Adipocyte (in vitro differentiated cells): Measurements from ENCODE around the gene SH3TC1.

ENCODE experiments used
- DNase-seq: peaks from one replicate; pipeline ENCODE4 v3.0.0-alpha.2; 2015; ENCODE audit warnings: low read depth
- H3K27me3 ChIP-seq: replicated peaks from 2 replicates; pipeline ENCODE4 v1.7.0; 2013; ENCODE audit warnings: mild to moderate bottlenecking, low read length, moderate library complexity; ENCODE audit not compliant: control insufficient read depth, insufficient read depth
- H3K36me3 ChIP-seq: 2 replicates; pipeline ENCODE4 v1.7.0; 2013; ENCODE audit warnings: low read length, mild to moderate bottlenecking, moderate library complexity; ENCODE audit not compliant: control insufficient read depth, insufficient read depth, severe bottlenecking
- H3K4me1 ChIP-seq: 2 replicates; pipeline ENCODE4 v1.7.0; 2013; ENCODE audit warnings: mild to moderate bottlenecking, low read length, moderate library complexity; ENCODE audit not compliant: control insufficient read depth, insufficient read depth
- H3K4me3 ChIP-seq: 2 replicates; pipeline ENCODE4 v1.7.0; 2013; ENCODE audit warnings: mild to moderate bottlenecking, low read length, moderate library complexity
- H3K9ac ChIP-seq: 2 replicates; pipeline ENCODE4 v1.7.0; 2013; ENCODE audit warnings: mild to moderate bottlenecking, low read length, moderate library complexity
- H3K9me3 ChIP-seq: 2 replicates; pipeline ENCODE4 v1.7.0; 2013; ENCODE audit warnings: mild to moderate bottlenecking, low read length, moderate library complexity; ENCODE audit not compliant: control insufficient read depth

The SH3TC1 gene

GRCh38 chr4:8242782-8243560, 43.9 kb downstream of the SH3TC1 start:
- Histone ChIP-seq H3K4me1 (peaks cover 30% of the 10 kb centered on the region), H3K36me3 (no peaks in the 10 kb centered on the region), H3K9me3 (no peaks in the 10 kb centered on the region), H3K9ac (peak overlapping the region; percentile 53), H3K27me3 (no peaks in the 10 kb centered on the region), H3K4me3 (no peak overlapping the region)
- DNase-seq, result no peak

DNA sequence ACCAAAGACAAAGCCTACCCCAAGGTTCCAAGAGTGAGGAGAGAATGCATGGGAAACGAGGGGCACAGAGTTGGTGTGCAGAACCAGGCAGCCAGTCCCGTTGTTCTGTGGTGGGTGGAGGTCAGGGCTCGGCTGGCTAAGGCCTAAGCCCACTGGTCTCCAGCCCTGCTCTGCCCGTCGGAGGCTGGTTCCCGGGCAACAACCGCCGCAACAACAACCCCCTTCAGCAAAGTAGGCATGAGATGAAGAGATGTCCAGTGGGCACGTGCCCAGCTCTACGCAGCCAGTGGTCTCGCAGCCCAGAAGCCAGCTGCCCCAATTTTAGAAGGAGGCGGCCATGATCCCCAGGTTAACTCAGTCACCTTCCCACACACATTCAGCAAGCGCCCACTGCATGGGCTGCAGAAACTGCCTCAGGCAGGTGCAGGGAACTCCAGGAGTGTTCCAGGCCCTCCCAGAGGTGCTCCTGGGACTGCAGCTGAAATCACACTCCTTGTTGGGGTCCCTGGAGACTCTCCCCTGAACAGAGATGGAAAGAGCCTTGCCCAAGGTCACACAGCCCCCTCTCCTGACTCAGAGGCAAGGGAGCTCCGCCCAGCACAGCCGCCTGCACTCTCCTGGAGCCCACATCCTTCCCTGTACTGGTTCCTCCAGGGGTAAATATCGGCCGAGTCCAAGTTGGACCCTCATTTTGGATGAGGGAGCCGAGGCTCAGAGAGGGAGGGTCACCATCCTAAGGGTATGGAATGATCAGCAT, 45.1 kb downstream of the SH3TC1 start:
- DNase-seq, result no peak

GRCh38 chr4:8244931-8245460, 45.9 kb downstream of the SH3TC1 start:
- DNase-seq, result no peak
- Histone ChIP-seq H3K36me3 (no peaks in the 10 kb centered on the region), H3K9ac (no peak overlapping the region), H3K4me1 (peaks cover 35% of the 10 kb centered on the region), H3K4me3 (no peak overlapping the region), H3K9me3 (no peaks in the 10 kb centered on the region), H3K27me3 (no peaks in the 10 kb centered on the region)

More for the DNA sequence above, 45.1 kb downstream of the SH3TC1 start:
- Histone ChIP-seq H3K9me3 (no peaks in the 10 kb centered on the region), H3K4me3 (no peak overlapping the region), H3K27me3 (no peaks in the 10 kb centered on the region), H3K4me1 (peaks cover 35% of the 10 kb centered on the region), H3K9ac (no peak overlapping the region), H3K36me3 (no peaks in the 10 kb centered on the region)

DNA sequence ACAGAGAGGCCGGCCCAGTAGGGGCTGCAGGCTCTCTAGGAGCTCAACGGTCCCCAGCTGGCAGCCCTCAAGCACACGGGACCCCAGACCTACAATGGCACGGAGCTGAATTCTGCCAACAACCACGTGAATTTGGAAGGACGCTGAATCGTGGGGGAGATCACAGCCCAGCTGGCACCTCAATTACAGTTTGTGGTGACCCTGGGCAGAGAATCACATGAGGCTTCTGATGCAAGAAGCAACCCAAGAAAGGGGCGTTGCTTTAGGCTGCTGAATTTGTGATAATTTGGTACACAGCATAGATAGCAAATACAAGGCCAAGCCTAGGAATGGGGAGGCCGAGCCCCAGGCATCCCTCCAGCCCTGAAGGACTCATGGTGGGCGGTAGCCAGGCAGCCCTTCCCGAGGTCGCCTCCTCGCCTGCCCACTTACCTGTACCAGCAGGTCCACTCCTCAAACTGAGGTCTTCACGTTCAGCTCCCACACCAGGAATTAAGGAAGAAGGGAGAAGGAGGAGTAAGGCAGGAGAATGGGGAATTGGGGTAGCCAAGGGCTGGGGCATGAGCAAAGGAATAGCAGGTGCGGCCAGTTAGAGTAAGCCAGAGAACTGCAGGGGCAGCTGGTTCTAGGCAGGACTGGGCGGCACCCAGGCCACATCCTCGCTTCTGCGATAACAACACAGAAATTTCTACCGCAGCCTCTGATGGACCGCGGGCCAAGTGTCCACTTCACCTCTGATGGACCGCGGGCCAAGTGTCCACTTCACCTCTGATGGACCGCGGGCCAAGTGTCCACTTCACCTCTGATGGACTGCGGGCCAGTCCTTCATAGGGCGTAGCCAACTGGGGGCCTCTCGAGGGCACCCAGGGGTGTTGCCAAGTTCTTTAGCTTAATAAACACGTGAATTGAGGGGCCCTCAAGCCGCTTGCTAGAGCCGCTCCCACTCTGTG, 47.1 kb downstream of the SH3TC1 start:
- H3K9ac ChIP-seq, result peak overlapping the region; percentile 73
- no peaks in the 10 kb centered on the region for H3K27me3 ChIP-seq
- DNase-seq, result no peak
- H3K36me3 ChIP-seq, result no peaks in the 10 kb centered on the region
- H3K4me3 ChIP-seq, result no peak overlapping the region
- H3K4me1 ChIP-seq, result peaks cover 38% of the 10 kb centered on the region
- no peaks in the 10 kb centered on the region for H3K9me3 ChIP-seq

GRCh38 chr4:8247047-8247930, 48.2 kb downstream of the SH3TC1 start:
- Histone ChIP-seq H3K9ac (peak overlapping the region; percentile 73), H3K27me3 (no peaks in the 10 kb centered on the region), H3K4me1 (peaks cover 40% of the 10 kb centered on the region), H3K4me3 (peak overlapping the region; percentile 31), H3K9me3 (no peaks in the 10 kb centered on the region), H3K36me3 (no peaks in the 10 kb centered on the region)
- no peak for DNase-seq

DNA sequence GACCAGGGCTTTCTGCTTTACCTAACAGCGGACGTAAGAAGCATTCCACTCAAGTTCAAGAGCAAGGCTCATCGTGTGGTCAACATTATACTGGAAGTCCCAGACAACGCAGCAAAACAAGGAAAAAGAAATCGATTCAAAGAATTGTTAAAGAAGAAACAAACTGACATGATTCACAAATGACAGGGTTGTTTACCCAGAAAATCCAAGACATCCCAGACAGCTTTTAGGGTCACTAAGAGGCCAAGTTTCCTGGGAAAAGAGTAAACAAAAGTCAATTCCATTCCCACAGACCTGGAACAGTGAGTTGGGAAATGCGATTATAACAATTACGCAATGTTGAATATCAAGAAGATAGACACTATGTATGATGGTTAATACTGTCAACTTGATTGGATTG, 49.0 kb downstream of the SH3TC1 start:
- H3K27me3 ChIP-seq, result no peaks in the 10 kb centered on the region
- H3K36me3 ChIP-seq, result no peaks in the 10 kb centered on the region
- no peaks in the 10 kb centered on the region for H3K9me3 ChIP-seq
- H3K9ac ChIP-seq, result peak overlapping the region; percentile 73
- H3K4me3 ChIP-seq, result peak overlapping the region; percentile 20
- DNase-seq, result peak; percentile 36
- H3K4me1 ChIP-seq, result peaks cover 33% of the 10 kb centered on the region

GRCh38 chr4:8250227-8250626, 51.1 kb downstream of the SH3TC1 start:
- DNase-seq, result no peak
- Histone ChIP-seq H3K4me1 (peaks cover 33% of the 10 kb centered on the region), H3K4me3 (no peak overlapping the region), H3K36me3 (no peaks in the 10 kb centered on the region), H3K9ac (no peak overlapping the region), H3K9me3 (no peaks in the 10 kb centered on the region), H3K27me3 (no peaks in the 10 kb centered on the region)

GRCh38 chr4:8250637-8251036, 51.5 kb downstream of the SH3TC1 start:
- H3K9me3 ChIP-seq, result no peaks in the 10 kb centered on the region
- H3K9ac ChIP-seq, result no peak overlapping the region
- H3K36me3 ChIP-seq, result no peaks in the 10 kb centered on the region
- peaks cover 34% of the 10 kb centered on the region for H3K4me1 ChIP-seq
- no peak overlapping the region for H3K4me3 ChIP-seq
- no peaks in the 10 kb centered on the region for H3K27me3 ChIP-seq
- DNase-seq, result no peak

DNA sequence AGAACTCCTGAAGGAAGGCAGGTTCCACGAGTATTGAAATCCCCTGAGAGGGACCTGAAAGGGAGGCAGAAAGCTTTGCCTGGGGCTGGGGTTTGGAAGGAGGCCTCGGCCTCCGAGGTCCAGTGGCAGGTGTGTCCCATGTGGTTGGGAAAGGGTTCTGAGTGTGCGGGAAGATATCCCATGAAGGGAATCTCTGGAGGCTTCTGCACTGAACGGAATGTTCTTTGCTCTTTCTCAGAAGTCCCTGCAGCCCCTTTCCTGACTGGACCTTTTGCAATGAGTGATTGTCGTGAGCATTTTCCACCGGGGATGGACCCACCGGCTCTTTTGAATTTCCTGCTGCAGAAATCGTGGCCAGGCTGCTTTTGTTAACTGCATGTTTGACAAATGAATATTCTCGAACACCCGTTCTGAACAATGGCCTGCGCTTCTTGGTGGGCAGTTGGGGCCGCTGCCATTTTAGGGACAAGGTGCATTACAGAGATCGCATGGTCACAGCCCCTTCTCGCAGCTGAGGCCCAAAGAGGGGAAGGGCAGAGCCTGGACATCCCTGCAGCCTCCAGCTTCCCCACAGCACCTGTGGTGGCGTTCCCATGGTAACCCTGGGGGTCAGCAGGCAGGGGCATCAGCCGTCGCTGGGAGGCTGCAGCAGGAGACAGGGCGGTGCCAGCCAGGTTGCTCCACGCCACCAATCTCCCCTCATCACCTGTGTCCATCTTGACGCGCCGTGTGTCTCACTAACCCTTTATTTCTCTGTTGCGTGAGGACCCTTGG, 52.2 kb downstream of the SH3TC1 start:
- DNase-seq, result no peak
- no peaks in the 10 kb centered on the region for H3K27me3 ChIP-seq

More for the DNA sequence above, 52.2 kb downstream of the SH3TC1 start:
- Histone ChIP-seq H3K4me3 (no peak overlapping the region), H3K9me3 (no peaks in the 10 kb centered on the region), H3K4me1 (peaks cover 34% of the 10 kb centered on the region), H3K36me3 (no peaks in the 10 kb centered on the region), H3K9ac (no peak overlapping the region)
